HG02840 (cell line): Measurements from ENCODE around the gene MCL1.
"Not testable (repeated sequence)": the region's sequence is repeated elsewhere in the genome, so short reads cannot be mapped to it uniquely, and the experiment has no call there.

Experiments used
- ATAC-seq: cut with Tn5 transposase; IDR thresholded peaks from one replicate; pipeline ENCODE4 v1.9.1; 2021; ENCODE audit warnings: mild to moderate bottlenecking, moderate library complexity, moderate number of reproducible peaks; ENCODE audit not compliant: unreplicated experiment, low FRiP score

MCL1 gene

DNA sequence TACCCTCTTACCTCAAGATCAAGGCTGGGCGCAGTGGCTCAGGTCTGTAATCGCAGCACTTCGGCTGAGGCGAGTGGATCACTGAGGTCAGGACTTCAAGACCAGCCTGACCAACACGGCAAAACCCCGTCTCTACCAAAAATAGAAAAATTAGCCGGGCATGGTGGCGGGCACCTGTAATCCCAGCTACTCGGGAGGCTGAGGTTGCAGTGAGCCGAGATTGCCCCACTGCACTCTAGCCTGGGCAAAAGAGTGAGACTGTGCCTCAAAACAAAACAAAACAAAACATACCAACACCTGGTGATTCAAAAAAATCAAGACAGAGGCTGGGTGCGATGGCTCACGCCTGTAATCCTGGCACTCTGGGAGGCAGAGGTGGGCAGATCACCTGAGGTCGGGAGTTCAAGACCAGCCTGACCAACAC, 5.8 kb downstream of the MCL1 start:
- ATAC-seq, result not testable (repeated sequence)

DNA sequence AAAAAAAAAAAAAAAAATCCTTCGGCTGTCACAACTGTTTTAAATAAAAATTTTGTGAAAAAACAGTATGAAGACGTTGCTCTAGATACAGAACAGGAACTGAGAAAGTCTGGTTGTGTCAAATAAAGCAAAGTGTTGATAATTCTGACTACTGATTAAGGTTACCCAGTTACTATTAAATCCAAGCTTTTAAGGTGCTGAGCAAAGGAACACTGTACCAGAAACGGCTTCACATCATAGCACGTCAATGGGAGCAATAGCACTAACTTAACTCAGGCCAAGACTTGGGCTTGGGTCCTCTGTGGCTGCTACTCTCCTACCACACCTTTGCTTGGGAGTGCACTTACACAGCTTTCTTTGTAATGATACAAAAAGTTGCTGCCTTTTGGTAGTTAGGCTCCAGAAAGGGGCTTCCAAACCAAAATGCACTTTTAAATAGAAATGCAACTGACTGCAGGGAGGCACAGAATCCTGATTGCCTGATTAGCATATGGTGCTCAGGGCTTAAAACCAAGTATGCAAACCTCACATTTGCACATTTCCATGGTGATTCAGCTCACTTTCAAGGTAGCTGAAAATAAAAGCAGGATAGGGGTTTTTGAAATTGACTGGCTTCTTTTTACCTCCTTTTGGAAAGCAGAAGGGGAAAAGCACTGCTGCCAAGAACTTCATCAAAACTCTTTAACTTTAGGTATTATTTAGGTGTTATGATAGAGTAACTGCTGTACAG, 6.3 kb downstream of the MCL1 start:
- no peak for ATAC-seq

DNA sequence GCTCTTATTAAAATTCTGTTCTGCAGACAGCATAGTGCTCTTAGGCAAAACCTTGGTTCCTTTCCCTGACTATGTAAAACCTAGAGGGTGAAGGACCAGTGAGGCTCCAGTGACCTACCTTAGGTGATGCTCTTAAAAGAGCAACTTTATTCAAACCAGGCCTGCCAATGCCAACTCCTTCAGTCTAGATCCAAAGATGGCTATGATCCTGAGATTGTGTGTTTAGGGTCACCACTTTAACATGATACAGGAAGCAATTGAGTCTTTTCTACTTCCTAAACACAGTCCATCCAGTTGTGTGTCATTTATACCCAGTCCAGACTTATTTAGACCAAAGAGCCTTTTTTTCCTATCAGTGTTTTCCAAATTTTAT, 10.8 kb downstream of the MCL1 start:
- no peak for ATAC-seq

DNA sequence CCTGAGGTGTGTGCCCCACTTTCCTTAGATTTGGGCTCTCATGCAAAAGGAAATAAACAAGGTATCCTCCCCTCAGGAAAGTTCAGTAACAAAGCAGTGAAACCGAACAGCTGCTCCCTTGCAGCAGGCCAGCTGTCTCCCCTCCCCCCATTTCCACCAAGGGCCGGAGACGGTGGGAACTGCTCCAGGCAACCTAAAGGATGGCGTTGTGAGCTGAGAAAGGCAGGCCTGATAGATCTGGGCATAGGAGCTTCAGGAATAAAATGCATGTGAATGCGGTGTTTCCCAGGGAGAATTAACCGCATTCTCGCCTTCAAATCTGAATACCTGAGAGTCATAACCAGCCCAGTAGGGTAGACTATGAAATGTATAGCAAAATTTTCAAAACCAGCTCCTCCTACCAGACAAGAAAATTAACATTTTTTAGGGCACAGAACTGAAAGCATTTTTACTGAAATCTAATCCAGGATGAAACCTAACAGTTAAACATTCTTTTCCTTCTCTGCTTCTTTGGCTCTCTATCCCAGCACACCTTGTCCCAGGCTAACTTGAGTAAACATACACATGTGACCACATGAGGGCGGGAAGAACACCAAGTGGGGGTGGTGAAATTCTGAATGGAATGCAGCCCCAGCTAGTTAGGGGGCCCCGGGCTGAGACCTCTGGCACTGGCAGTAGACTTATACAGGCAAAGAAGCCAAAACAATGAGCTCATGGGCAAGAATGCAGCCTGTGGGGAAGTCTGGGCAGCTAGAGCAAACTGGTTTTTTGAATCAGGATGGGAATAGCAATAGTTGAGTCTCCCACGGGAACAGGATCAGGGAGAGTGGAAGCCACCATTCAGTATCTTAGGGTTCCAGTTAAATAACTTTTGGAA, 11.5 kb downstream of the MCL1 start:
- ATAC-seq, result no peak

DNA sequence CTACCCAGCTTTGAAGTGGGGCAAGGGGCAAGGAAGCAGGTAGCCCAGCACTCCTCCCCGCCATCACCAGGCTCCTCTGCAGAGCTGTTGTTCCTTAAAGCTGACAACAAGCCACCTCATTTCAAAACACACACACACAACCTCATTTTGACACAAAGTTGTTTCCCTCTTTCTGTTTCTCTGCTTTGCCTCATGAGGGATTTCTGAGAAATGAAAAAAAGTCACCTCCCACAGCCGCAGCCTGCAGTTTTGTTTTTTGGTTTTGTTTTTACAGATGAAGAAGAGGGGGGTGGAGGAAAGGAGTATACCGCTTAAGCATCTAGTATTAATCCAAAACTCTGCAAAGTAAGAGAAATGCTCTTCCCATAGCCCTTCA, 12.1 kb downstream of the MCL1 start:
- no peak for ATAC-seq

DNA sequence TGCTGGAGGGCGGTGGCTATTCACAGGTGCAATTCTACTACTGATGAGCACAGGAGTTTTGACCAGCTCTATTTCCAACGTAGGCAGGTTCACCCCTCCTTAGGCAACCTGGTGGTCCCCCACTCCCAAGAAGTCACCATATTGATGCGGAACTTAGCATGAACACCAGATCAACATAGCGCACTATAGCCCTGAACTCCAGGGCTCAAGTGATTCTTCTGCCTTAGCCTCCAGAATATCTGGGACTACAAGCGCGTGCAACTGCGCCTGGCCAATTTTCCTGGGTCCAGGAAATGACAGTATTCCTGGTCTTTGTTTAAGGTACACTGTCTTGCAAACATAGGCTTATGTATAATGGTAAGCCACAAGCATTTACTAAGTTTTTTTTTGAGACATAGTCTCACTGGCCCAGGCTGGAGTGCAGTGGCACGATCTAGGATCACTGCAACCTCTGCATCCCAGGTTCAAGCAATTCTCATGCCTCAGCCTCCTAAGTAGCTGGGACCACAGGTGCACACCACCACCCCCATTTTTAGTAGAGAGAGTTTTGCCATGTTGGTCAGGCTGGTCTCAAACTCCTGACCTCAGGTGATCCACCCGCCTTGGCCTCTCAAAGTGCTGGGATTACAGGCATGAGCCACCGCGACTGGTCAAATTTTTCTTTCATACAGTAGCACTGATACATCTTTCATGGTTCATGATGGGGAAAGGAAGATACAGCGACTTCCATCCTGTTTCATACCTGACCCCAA, 12.6 kb downstream of the MCL1 start:
- no peak for ATAC-seq

DNA sequence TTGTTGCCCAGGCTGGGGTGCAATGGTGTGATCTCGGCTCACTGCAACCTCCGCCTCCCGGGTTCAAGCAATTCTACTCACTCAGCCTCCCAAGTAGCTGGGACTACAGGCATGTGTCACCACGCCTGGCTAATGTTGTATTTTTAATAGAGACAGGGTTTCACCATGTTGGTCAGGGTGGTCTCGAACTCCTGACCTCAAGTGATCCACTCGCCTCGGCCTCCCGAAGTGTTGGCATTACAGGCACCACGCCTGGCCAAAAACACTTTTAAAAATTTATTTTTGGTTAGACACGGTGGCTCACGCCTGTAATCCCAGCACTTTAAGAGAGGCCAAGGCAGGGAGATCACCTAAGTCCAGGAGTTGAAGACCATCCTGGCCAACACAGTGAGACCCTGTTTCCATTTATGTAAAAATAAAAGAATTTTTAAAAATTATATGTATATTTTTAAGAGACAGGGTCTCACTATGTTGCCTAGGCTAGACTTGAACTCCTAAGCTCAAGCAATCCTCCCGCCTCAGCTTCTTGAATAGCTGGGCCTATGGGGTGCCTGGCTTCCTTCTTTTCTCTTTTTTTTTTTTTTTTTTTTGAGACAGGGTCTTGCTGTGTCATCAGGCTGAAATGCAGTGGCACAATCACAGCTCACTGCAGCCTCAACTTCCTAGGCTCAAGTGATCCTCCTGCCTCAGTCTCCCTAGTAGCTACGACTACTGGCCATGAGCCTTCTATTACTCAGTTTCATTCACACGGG, 14.0 kb downstream of the MCL1 start:
- not testable (repeated sequence) for ATAC-seq

DNA sequence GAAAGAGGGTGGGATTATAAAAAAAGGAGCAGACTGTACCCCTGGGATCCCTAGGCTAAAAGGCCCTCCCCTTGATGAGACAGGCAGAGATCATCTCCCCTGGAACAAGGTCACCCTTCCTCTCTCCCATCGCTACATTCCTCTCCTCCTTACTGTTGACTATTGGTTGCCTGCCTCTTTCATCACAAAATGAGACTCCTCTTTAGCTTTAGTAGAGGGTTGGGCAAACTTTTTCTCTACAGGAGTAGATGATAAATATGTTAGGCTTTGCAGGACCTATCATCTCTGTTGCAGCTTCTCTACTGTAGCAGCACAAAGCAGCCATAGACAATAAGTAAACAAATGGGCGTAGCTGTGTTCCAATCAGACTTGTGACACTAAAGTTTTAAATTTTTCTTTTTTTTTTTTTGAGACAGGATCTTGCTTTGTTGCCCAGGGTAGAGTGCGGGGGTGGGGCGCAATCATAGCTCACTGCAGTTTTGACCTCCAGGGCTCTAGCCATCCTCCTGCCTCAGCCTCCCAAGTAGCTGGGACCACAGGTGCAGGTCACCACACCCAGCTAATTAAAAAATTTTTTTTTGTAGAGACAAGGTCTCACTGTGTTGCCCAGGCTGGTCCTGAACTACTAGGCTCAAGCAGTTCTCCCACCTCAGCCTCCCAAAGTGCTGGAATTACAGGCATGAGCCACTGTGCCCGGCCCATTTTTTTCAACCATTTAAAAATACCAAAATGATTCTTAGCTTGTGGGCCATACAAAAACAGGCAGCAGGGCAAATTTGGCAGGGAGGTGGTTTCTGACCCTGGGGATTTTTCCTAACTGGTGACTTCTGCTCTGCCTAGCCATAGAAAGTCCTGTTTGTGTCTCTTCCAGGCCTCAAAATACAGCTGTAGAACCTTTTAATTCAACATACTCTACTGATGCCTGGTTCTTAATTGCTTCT, 15.1 kb downstream of the MCL1 start:
- ATAC-seq, result no peak

DNA sequence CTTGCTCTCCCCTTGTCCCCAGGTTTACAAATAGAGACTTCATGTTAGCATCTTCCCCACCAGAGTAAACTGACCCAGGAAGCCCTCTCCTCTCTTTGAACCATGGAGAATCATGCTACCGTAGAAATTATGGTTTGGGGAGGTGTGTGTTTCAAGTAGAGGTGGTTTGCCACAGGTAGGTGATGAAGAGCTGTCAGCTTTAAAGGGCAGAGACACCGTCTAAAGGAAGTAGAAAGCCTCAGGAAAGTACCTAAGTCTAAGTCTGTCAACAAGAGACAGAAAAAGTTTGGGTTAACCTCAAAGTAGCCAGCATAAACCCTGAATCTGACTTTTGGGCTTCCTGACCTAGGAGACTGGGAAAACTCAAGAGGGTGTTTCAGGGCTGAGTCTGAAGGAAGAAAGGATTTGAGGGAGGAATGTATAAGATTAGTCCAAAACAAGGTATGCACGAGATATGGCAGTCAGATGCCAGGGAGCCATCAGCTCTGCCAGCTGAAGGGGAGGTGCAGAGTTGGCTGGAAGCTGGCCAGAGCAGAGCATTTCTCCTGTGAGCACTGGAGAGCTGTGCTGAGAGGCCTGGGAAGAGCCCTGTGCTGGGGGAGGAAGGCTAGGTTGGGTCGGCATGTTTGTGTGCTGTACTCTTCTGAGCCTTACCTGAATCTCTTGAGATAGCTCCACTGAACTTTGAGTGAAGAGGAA, 15.9 kb downstream of the MCL1 start:
- ATAC-seq, result no peak

DNA sequence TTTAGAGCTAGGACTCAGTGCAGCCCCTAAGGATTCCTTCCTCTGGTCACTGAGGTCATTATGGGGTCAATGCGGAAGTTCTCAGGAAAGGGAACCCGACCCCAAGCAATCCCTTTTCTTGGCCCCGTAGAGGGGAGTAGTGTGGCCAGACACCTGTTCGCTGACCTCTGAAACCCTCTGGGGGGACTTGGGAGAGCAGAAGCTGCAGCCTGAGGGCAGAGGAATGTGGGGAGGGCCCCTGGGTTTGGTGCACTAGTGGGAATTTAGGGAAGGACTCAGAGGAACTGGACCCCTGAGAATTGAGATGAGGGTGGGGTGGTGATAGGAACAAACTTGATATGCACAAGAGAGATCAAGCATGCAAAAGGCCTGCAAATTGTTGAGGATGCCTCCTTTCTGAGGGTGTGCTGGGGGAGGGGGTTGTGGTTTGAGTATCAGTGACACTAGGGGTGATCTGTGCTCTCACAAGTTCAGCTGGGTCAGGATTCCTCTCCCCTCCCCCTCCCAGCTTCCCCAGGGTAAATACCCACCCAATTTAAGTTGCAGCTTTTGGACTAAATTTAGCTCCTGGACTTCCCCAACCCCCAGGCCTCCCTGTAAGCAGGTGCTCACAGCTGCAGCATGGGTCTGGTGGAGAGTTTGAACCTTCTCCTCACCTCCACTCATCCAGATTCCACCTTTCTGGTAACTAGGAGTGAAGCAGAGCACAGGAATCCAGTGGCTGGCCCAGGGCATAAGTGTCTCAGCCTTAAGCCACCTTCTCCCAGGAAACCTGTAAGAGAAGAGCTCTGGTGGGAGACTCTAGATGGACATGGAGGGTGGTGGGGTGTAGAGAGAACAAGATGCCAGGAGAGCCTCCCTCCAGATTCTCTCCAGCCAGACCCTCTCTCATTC, 16.7 kb downstream of the MCL1 start:
- peak; percentile 45 for ATAC-seq

DNA sequence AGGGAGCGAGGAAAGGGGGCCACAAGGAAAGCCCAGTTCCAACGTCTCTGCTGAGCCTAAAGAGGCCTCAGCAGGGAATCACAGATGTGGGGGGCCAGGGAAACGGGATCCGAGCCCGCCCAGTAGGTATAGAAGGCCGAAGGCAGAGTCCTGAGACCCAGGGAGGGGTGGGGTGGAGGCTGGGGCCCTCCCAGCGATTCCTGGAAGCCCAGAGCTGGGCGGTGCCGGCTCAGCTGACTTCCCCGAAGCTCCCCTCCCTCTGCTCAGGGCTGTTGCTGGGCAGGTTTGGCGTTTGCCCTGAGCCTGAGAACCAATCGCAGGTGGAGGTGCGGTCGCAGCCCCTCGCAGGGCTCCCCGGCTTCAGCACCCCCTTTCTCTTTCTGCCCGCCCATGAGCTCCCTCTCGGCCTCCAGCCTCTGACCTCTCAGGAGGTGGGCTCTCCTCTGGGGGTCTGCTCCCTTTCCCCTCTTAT, 17.4 kb downstream of the MCL1 start:
- ATAC-seq, result peak; percentile 41

DNA sequence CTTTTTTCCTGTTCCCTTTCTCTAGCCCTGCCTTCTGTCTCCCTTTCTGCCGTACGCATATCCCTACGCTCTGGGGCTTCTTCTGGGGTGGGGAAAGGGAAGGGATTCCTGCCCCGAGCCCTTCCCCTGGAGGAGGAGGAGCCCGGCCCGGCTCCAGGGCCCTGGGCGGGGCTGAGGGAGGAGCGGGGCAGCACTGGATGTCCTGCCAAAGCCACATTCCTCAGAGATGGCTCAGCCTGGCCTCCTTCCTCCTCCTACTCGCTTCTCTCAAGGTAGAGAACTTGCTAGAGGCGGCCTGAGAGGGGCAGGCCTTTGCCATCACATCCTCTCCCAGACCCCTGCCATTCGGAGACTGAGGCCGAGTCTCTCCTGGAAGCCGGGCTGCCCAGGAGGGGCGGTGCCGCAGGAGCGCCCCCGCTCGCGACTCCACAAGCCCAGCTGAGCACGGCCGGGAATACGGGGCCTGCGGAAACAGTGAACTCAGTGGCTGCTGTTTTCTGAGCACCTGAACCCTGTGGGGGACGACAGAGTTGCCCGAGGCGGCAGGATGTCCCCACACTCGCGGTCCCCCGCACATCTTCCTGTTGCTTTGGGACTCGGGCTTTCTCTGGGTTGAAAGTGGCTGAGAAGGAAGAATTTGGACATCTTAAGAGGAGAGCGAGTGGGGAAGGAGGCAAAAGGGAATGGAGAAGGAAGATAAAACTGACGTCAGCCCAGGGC, 18.0 kb downstream of the MCL1 start:
- ATAC-seq, result no peak

DNA sequence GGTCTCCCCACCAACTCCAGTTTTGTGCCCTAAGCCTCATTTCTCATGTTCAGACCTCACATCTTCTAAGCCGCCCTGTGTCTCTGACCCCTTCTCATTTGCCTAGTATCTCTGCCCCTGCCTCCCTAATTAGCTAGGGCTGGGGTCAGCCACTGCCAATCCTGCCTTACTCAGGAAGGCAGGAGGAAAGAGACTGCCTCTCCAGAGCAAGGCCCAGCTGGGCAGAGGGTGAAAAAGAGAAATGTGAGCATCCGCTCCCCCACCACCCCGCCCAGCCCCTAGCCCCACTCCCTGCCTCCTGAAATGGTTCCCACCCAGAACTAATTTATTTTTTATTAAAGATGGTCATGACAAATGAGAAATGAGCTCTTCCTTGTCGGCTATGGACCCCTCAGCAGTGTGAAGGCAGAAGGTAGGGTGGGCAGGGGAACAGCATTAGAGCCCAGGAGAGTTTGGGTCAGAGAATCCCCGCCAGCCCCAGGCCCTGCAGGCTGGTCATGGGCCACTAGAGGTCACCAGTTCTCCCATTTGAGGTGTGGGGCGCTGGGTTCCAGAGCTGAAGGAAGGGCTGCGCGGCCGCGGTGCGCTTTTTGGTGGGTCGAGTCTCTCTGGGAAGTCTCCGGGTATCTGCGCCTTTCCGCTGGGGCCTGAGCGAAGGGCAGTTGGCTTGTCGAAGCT, 18.7 kb downstream of the MCL1 start:
- ATAC-seq, result no peak

DNA sequence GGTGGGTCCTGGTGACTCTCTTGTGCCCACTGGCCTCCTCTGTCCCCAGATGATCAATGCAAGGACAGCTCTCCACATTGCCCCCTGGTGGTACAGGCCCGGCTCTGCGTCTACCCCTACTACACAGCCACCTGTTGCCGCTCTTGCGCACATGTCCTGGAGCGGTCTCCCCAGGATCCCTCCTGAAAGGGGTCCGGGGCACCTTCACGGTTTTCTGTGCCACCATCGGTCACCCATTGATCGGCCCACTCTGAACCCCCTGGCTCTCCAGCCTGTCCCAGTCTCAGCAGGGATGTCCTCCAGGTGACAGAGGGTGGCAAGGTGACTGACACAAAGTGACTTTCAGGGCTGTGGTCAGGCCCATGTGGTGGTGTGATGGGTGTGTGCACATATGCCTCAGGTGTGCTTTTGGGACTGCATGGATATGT, 19.4 kb downstream of the MCL1 start:
- no peak for ATAC-seq

DNA sequence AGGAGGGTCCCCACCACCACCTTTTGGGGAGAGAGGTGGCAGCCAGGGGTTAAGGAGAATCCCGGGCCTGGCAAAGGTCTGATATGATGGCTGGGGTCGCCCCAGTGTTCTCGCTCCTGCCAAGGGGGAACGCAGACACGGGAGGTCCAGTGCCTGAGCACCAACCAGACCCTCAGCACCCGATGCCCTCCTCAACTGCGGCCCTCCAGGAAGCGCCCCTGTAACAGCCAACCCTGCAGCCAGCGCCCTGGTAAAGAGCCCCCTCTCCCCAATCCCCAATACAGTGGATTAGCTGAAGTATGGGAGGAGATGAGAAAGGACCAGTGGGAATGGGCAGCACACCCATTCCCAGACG, 19.8 kb downstream of the MCL1 start:
- ATAC-seq, result no peak
